HG03521 (cell line): Measurements from ENCODE around the gene C4A.
"Not testable (repeated sequence)": the region's sequence is repeated elsewhere in the genome, so short reads cannot be mapped to it uniquely, and the experiment has no call there.

Experiments
- ATAC-seq: cut with Tn5 transposase; IDR thresholded peaks from one replicate; pipeline ENCODE4 v1.9.1; 2021; ENCODE audit warnings: mild to moderate bottlenecking, moderate library complexity; ENCODE audit not compliant: unreplicated experiment

The C4A gene

GRCh38 chr6:31981744-31982143, at the start of gene C4A:
TSS of gene C4A (plus strand) at chr6:31982057. CDS start at chr6:31982108, 51 bp downstream.
- not testable (repeated sequence) for ATAC-seq

DNA sequence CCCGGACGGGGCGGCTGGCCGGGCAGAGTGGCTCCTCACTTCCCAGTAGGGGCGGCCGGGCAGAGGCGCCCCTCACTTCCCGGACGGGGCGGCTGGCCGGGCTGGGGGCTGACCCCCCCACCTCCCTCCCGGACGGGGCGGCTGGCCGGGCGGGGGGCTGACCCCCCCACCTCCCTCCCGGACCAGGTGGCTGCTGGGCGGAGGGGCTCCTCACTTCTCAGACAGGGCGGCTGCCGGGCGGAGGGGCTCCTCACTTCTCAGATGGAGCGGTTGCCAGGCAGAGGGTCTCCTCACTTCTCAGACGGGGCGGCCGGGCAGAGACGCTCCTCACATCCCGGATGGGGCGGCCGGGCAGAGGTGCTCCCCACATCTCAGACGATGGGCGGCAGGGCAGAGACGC, 49.7 kb upstream of the C4A start:
- not testable (repeated sequence) for ATAC-seq

DNA sequence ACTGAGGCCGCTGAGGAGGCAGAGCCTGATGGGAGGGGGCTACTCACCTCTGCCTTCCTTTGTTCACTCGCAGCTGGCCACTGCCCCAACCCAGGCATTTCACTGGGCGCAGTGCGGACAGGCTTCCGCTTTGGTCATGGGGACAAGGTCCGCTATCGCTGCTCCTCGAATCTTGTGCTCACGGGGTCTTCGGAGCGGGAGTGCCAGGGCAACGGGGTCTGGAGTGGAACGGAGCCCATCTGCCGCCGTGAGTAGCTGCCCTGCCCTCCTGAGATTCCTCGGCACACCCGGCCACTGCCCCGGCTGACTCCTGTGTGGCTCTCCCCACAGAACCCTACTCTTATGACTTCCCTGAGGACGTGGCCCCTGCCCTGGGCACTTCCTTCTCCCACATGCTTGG, 48.3 kb upstream of the C4A start:
- no peak for ATAC-seq

DNA sequence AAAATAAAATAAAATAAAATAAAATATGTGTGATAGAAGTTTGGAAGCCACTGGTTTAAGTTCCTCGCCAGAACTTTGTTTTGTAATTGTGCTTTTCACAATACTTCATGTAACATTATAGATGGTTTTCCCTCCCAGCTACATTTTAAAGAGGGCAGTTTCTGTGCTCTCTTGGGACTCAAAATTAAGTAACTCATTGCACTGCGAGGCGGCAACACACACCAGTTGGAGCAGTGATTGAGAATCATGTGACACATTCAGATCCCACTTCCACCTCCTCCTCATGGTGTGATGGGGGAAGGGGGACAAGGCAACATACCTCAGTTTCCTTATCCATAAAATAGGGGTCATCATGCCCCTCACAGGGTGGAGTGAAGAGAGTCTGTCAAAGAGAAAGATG, 46.8 kb upstream of the C4A start:
- no peak for ATAC-seq

GRCh38 chr6:31935823-31936222, 46.0 kb upstream of the C4A start:
- no peak for ATAC-seq

DNA sequence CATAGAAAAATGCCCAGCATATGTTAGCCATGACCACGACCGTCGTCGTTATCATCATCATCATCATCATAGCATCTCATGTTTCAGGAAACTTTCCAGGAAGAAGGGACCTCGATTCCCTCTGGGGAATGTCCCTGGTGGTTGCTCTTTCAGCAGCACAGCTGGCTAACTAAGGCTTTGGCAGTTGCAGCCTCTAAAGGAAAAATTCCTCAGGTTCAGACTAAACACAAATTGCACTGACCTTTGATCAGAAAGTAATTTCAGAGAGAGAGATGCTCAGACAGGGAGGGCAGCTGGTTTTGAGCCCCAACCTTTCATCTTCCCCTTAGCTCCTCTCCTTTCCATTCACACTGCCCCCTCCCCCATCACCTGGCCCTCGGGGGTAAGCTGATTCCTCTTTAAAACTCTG, 41.6 kb upstream of the C4A start:
- no peak for ATAC-seq

DNA sequence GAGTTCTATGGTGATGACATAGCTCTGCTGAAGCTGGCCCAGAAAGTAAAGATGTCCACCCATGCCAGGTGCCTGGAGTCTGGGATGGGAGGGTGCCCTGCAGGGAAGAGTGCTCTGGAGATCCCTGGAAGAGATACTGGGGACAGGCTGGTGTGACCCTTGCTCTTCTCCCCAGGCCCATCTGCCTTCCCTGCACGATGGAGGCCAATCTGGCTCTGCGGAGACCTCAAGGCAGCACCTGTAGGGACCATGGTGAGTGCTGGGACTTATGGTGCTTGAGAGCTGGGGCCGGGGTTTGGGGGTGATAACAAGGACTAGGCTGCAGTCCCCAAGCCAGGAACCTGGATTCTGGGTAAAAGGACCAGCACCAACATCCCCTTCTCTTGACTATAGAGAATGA, 38.1 kb upstream of the C4A start:
- ATAC-seq: no peak

DNA sequence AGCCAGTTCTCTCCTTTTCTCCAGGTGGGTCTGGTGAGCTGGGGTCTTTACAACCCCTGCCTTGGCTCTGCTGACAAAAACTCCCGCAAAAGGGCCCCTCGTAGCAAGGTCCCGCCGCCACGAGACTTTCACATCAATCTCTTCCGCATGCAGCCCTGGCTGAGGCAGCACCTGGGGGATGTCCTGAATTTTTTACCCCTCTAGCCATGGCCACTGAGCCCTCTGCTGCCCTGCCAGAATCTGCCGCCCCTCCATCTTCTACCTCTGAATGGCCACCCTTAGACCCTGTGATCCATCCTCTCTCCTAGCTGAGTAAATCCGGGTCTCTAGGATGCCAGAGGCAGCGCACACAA, 36.7 kb upstream of the C4A start:
- no peak for ATAC-seq

DNA sequence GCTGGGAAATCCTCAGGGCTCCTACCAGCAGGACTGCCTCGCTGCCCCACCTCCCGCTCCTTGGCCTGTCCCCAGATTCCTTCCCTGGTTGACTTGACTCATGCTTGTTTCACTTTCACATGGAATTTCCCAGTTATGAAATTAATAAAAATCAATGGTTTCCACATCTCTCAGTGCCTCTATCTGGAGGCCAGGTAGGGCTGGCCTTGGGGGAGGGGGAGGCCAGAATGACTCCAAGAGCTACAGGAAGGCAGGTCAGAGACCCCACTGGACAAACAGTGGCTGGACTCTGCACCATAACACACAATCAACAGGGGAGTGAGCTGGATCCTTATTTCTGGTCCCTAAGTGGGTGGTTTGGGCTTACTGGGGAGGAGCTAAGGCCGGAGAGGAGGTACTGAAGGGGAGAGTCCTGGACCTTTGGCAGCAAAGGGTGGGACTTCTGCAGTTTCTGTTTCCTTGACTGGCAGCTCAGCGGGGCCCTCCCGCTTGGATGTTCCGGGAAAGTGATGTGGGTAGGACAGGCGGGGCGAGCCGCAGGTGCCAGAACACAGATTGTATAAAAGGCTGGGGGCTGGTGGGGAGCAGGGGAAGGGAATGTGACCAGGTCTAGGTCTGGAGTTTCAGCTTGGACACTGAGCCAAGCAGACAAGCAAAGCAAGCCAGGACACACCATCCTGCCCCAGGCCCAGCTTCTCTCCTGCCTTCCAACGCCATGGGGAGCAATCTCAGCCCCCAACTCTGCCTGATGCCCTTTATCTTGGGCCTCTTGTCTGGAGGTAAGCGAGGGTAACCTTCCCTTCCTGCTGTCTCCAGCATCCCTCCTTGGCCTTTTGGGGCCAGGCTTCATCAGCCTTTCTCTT, 36.1 kb upstream of the C4A start, which contains the start of gene CFB:
Gene CFB (plus strand): TSS at position 589 of the 863 bp plus-strand sequence. CDS start 127 bp downstream, at position 716.
- ATAC-seq: no peak

DNA sequence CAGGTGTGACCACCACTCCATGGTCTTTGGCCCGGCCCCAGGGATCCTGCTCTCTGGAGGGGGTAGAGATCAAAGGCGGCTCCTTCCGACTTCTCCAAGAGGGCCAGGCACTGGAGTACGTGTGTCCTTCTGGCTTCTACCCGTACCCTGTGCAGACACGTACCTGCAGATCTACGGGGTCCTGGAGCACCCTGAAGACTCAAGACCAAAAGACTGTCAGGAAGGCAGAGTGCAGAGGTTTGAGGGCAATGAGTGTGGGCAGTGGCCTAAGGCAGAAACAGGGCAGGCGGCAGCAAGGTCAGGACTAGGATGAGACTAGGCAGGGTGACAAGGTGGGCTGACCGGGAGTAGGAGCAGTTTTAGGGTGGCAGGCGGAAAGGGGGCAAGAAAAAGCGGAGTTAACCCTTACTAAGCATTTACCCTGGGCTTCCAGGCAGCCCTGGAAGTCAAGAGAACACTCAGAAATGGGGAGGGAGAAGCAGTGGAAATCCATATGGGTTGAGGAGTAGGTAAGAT, 35.4 kb upstream of the C4A start:
- ATAC-seq: no peak

DNA sequence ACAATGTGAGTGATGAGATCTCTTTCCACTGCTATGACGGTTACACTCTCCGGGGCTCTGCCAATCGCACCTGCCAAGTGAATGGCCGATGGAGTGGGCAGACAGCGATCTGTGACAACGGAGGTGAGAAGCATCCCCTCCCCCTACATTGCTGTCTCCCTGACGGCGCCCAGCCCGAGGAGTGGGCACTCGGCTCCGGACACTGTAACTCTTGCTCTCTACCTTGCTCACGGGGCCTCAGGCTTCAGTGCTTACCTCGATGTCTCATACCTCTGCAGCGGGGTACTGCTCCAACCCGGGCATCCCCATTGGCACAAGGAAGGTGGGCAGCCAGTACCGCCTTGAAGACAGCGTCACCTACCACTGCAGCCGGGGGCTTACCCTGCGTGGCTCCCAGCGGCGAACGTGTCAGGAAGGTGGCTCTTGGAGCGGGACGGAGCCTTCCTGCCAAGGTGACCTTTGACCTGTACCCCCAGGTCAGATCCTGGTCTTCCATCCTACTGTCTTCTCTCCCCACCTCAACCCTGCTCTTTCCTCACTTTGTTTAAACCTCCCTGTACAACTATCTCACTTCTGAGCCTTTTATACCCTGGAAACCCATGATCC, 34.7 kb upstream of the C4A start:
- no peak for ATAC-seq

DNA sequence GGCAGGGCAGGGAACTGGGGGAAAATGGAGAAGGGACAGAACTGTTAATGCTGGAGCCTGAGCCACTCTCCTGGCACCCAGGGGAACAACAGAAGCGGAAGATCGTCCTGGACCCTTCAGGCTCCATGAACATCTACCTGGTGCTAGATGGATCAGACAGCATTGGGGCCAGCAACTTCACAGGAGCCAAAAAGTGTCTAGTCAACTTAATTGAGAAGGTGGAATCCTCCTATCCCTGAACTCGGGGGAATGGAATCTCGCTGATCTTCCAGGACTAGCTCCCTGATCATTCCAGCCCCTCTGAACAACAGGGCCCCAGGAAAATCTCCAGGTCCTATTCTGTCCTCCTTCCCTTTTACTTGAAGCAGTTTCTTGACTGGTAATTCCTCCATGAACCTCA, 34.0 kb upstream of the C4A start:
- no peak for ATAC-seq

- no peak for ATAC-seq
These were observed 33.6 kb upstream of the C4A start for GRCh38 chr6:31948306-31948705.

DNA sequence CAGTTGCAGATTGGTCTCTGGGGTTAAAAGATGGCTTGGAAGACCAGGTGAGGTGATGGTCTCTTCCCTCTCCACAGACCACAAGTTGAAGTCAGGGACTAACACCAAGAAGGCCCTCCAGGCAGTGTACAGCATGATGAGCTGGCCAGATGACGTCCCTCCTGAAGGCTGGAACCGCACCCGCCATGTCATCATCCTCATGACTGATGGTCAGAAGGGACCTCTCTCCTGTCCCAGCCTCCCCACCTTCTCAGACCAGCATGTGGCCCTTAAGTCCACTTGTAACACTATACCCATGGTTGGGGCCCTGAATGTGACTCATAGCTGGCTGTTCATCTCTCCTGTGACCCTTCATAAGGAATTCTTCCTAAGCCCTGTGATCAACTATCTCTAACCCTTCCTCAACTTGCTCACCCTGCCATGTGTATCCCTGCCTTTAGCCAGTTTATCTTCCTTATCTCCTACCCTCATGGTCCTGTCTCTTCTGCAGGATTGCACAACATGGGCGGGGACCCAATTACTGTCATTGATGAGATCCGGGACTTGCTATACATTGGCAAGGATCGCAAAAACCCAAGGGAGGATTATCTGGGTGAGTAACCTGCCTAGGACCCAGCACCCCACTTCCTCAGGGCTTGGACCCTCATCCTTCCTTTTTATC, 33.0 kb upstream of the C4A start:
- ATAC-seq: no peak

GRCh38 chr6:31949926-31950548, 31.8 kb upstream of the C4A start:
- ATAC-seq: no peak

DNA sequence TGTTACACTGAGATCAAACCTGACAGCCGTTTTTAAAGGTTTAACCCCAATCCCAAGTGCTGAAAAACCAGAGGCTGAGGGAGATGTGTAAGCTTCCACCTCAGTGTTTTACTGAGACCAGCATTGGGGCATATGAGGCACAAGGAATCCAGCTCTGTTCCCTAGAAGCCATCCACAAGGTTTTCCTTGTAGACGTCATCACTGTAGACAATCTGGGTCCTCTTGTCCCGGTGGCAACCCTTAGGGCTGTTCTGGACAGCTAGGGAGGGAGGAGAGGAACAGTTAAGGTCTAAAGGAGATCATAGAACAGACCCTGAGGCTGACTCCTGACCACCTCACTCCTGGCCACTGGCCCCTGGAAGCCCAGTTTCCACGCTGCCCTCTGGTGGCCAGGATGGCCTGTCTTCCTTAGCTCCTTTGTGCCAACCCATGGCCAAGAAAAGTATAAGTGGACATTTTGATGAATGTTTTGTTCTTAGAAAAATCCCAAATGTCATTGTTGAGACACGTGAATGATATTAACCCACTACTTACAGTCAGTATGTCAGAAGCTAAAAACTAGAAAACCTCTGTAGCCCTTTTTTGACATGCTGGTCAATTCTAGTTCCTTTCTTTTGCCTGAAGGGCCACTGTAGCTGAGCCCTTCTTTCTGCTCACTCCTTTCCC, 29.6 kb upstream of the C4A start:
- ATAC-seq: no peak

GRCh38 chr6:31952890-31953289, 29.0 kb upstream of the C4A start:
- no peak for ATAC-seq

- ATAC-seq: no peak
These were observed 27.3 kb upstream of the C4A start for GRCh38 chr6:31954511-31954910.

GRCh38 chr6:31956796-31957195, 25.1 kb upstream of the C4A start:
- ATAC-seq: no peak

GRCh38 chr6:31958412-31958740, 23.5 kb upstream of the C4A start:
- ATAC-seq: no peak
